GM20000 (cell line): ENCODE measurements around the gene MXD1.

Experiments
- DNase-seq: peaks from one replicate; pipeline ENCODE4 v3.0.0; 2012; ENCODE audit warnings: low spot score
- CTCF ChIP-seq: IDR thresholded peaks from 2 replicates; pipeline ENCODE4 v1.5.1; 2012; ENCODE audit warnings: mild to moderate bottlenecking, control low read depth; ENCODE audit errors: extremely low read depth, missing control alignments

MXD1 gene

GRCh38 chr2:69923116-69923515, 8.2 kb downstream of the MXD1 start:
- TF ChIP-seq CTCF, result no peak

GRCh38 chr2:69926849-69927515, 12.1 kb downstream of the MXD1 start:
- no peak for TF ChIP-seq CTCF
- DNase-seq, result no peak

More at GRCh38 chr2:69923116-69923515, 8.2 kb downstream of the MXD1 start:
- DNase-seq, result no peak

- TF ChIP-seq CTCF, result no peak
- DNase-seq, result no peak
Observed at GRCh38 chr2:69931832-69932595, 17.1 kb downstream of the MXD1 start.

- no peak for DNase-seq
- TF ChIP-seq CTCF, result no peak
Observed at GRCh38 chr2:69932596-69932922, 17.6 kb downstream of the MXD1 start.

GRCh38 chr2:69933254-69933828, 18.4 kb downstream of the MXD1 start:
- TF ChIP-seq CTCF, result no peak
- DNase-seq, result no peak

GRCh38 chr2:69933839-69934613, 19.1 kb downstream of the MXD1 start:
- no peak for TF ChIP-seq CTCF
- no peak for DNase-seq

GRCh38 chr2:69934614-69934908, 19.7 kb downstream of the MXD1 start:
- no peak for DNase-seq
- no peak for TF ChIP-seq CTCF
